Measurements from ENCODE around the gene NECAB3.
"Not testable (repeated sequence)": the region's sequence is repeated elsewhere in the genome, so short reads cannot be mapped to it uniquely, and the experiment has no call there.

The NECAB3 gene

DNA sequence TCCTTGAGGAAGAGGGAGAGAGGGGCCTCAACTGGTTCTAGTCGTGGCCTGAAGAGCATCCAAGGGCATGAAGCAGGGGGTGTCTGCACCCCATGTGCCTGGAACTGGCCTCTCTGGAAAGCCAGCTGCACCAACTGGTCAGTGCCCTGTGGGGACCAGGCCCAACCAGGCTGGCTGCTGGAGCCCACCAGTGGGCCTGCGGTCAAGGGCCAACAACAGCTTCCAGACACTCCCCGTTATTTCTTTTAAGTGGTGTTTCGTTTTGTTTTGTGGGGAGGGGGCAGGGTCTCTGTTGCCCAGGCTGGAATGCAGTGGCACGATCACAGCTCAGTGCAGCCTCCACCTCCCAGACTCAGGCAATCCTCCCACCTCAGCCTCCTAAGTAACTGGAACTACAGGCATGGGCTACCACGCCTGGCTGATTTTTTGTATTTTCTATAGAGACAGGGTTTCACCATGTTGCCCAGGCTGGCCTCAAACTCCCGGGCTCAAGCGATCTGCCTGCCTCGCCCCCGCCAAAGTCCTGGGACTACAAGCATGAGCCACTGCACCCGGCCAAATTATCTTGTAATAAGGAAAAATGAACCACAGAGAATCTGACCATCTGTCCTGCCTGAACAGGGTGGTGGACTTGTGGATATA, 24.0 kb downstream of the NECAB3 start:
- DNase-seq (ENCODE audit: low spot score) = no peak

DNA sequence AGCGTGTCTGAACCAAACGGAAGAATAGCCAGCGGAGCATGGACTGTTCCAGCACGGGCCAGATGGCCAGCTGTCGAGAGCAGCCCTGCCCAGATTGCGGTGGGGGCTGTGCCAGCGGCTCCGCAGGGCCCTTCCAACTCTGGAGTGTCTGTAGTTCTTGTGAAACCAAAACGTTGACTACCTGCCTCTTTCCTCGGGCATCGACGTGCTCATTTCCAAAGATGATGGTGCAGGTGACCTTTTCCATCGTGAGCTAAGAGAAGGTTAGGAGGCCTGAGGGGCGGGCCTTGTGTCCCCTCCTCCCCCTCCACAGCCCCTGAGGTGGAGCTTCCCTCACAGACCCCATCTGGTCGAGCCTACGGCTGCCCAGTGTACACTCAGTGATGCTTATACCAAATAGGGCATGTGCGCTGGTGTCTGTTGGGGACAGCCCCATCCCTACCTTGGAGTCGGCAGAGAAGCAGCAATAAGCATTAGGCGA, 25.0 kb downstream of the NECAB3 start:
- no peak for DNase-seq (ENCODE audit: low spot score)

DNA sequence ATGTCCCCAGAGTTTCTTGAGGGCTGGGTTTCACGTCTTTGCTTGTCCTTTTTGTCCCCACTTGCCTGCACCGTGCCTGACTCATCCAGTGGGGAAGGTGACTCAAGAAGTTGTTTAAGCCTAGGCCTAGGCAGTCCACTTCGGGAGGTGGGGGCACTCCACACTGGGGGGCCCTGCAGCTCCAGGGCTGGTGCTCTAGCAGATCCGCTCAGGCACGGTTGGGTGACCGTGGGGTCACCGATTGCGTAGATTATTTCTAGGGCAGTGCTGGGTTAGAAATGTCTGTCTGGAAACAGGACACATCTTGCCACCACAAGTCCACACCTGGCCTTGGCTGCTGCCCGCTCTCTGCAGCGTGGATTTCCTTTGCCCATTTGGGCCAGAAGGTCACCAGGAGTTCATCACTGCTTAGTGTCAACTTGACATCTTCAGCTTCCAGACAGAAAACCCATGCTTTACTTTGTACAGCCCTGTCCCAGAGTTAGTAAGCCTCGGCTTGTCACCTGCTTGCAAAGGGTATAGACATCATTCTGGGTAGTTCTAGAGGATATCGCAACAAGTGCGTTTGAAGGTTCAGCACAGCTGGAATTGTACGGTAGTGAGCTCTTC, 25.7 kb downstream of the NECAB3 start:
- DNase-seq (ENCODE audit: low spot score) = no peak

GRCh38 chr20:33647603-33648395, 26.4 kb downstream of the NECAB3 start:
- no peak for DNase-seq (ENCODE audit: low spot score)

- DNase-seq (ENCODE audit: low spot score) = not testable (repeated sequence)
Observed at GRCh38 chr20:33646959-33647602, 27.1 kb downstream of the NECAB3 start.

GRCh38 chr20:33646191-33646590, 28.0 kb downstream of the NECAB3 start:
- no peak for DNase-seq (ENCODE audit: low spot score)

- no peak for DNase-seq (ENCODE audit: low spot score)
Observed at GRCh38 chr20:33645396-33645795, 28.8 kb downstream of the NECAB3 start.

DNA sequence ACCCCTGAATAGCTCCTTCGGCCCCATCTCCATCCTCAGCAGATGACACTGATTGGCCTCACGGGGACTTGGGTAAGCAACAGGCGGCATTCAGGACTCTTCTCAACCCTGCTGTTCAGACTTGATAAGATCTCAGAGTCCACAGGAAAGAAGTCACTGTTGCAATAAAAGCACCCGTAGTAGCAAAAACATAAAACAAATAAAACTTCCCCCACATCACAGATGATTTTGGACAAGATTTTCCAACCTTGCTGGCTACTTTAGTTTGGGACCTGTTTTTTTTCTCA, 29.2 kb downstream of the NECAB3 start:
- no peak for DNase-seq (ENCODE audit: low spot score)

DNA sequence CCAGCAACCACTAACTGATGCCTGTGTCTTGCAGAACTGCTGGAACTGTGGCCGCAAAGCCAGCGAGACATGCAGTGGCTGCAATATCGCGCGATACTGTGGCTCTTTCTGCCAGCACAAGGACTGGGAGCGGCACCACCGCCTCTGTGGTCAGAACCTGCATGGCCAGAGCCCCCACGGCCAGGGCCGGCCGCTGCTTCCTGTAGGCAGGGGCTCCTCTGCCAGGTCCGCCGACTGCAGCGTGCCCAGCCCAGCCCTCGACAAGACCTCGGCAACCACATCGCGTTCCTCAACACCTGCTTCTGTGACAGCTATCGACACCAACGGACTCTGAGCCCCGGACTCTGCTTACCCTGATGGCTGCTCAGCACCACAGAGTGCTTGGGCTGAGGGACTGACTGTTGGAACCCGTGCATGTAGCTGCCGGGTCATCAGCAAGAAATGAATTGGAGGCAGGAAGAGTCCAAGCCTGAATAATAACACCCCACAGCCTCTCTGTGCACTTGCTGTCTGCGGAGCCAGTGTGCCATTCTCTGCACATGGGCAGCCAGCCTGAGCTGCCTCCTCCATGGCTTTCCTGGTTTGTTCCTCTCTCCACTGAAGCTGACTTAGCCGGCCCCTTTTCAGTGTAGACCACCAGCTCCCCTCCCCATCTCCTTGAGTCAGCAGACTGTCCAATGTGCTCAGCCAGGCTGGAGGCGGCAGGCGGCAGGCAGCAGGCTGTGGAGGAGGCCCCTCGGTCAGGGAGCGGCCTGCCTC, 29.7 kb downstream of the NECAB3 start:
- DNase-seq (ENCODE audit: low spot score) = no peak

GRCh38 chr20:33640287-33640686, 33.9 kb downstream of the NECAB3 start:
- DNase-seq (ENCODE audit: low spot score) = no peak

- DNase-seq (ENCODE audit: low spot score) = no peak
Observed at GRCh38 chr20:33636776-33637175, 37.5 kb downstream of the NECAB3 start.

DNA sequence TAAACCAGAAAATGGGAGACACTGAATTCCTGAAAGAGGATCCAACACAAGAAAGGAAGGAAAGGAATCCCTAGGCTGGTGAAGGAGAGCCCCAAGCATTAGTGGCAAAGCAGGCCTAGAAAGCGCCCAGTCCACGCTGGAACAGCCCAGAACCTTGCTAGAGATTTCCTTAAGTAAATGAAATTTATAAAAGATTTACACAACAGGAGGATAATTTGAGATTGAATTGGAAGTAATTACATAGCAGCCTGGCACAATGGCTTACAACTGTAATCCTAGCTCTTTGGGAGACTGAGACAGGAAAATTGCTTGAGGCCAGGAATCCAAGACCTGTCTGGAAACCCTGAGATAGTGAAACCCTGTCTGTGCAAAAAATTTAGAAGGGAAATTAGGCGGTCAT, 38.9 kb downstream of the NECAB3 start:
- no peak for DNase-seq (ENCODE audit: low spot score)

- DNase-seq (ENCODE audit: low spot score) = not testable (repeated sequence)
Observed at GRCh38 chr20:33631910-33632309, 42.3 kb downstream of the NECAB3 start.

GRCh38 chr20:33630507-33630906, 43.7 kb downstream of the NECAB3 start:
- DNase-seq (ENCODE audit: low spot score) = no peak

DNA sequence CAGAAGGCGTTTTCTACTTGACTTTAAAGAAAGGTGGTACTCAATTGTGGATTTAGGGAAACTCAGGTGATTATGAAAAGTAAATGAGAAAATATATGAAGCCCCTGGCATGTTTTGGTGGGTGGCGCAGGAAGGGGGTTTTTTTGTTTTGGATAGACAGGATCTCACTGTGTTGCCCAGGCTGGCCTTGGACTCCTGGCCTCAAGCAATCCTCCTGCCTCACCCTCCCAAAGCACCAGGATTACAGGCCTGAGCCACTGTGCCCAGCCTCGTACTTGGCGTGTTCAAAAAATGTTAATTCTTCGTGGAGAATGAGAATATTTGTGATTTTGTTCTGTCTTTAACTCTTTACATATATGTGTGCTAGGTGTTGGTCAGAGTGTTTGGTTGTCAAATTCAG, 44.2 kb downstream of the NECAB3 start:
- no peak for DNase-seq (ENCODE audit: low spot score)

GRCh38 chr20:33629533-33629932, 44.7 kb downstream of the NECAB3 start:
- DNase-seq (ENCODE audit: low spot score) = no peak

DNA sequence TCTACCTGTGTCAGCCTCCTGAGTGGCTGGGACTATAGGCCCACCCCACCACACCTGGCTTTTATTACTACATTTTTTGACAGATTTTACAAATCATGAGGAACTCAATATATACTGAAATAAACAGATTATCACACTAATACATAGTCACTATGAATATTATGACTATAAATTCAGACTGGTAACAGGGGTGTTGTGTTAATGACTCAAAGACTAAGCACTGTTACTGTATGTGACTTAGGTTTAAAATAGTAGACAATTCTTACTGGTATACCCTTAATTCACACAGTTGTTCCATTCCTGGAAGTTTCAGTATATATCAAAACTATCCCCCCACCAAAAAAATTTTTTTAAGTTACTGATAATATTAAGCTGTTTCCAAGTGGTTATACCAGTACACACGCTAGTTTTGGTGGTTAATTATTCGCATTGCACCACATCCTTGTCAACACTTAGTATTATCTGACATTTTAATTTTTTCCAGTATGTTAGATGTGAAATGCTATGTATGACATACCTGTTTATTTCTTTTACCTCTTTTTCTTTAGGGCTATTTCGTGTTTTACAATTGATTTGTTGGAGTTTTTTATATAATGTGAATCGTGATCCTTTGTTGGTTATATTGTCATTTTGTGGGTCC, 46.5 kb downstream of the NECAB3 start:
- no peak for DNase-seq (ENCODE audit: low spot score)

DNA sequence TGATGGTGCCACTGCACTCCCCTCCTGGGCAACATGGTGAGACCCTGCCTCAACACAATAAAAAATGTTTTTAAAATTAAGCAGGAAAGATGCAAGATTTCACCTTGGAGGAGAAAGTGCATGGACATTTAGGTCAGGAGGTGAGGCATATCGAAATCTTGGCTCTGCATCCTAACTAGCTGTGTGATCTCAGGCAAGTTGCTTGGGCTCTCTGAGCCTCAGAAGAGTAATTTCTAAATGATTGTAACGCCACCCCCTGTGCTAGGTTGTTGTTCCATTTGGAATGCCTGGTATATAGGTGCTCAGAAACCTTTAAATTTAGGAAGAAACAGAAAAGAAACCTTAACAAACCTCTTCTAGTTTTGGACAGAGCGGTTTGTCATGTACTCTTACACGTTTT, 48.0 kb downstream of the NECAB3 start:
- no peak for DNase-seq (ENCODE audit: low spot score)

GRCh38 chr20:33624399-33624798, 49.8 kb downstream of the NECAB3 start:
- DNase-seq (ENCODE audit: low spot score) = no peak

DNA sequence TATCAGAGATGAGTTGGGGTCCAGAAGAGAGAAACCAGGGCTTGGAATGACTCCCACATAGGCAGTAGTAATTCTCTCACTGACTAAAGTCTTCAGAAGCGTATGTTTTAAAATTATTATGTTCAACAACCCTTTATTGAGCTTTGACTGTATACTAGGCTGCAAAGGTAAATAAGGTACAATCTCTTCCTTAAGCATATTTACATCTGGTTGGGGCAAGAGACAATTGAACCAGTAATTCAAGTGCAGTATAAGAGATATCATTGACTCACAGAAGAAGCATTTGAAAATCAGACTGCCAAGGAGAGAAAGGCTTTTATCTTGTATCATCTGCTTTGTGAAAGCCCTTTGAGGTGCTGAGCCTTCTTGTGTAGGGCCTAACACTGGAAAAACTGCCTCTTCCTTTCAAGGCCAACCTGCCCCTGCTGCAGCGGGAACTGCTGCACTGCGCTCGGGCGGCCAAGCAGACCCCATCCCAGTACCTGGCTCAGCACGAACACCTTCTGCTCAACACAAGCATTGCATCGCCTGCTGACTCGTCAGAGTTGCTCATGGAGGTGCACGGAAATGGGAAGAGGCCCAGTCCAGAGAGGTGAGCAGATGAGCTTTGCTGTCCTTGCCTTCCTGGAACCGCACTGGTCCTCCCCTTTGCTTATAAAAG, 51.4 kb downstream of the NECAB3 start:
- DNase-seq (ENCODE audit: low spot score) = no peak
